RWPE2 (cell line): ENCODE results near the gene USP6NL.

Source experiments
- ATAC-seq: fragments of 200-7000 bp; cut with Tn5 transposase; 3 replicates; pipeline ENCODE4 v1.9.1; 2021; ENCODE audit warnings: low read depth
- DNase-seq: peaks from one replicate; pipeline ENCODE4 v3.0.0-alpha.2; 2020; ENCODE audit warnings: low spot score
- H3K27ac ChIP-seq: fragments of 450-650 bp; 2 replicates; pipeline ENCODE4 v1.5.1; 2017; ENCODE audit warnings: mild to moderate bottlenecking; ENCODE audit not compliant: poor library complexity, severe bottlenecking
- H3K27me3 ChIP-seq: fragments of 250-450 bp; sonication (Bioruptor Pico); 2 replicates; pipeline ENCODE4 v1.5.1; 2021; ENCODE audit warnings: mild to moderate bottlenecking, moderate library complexity; ENCODE audit not compliant: insufficient read depth, poor library complexity, severe bottlenecking
- H3K36me3 ChIP-seq: fragments of 250-450 bp; sonication (Bioruptor Pico); 2 replicates; pipeline ENCODE4 v1.5.1; 2020; ENCODE audit warnings: low read depth, mild to moderate bottlenecking, moderate library complexity
- H3K4me1 ChIP-seq: fragments of 250-450 bp; sonication (Bioruptor Pico); 2 replicates; pipeline ENCODE4 v1.5.1; 2021; ENCODE audit warnings: mild to moderate bottlenecking, moderate library complexity; ENCODE audit not compliant: insufficient read depth, poor library complexity, severe bottlenecking
- H3K4me3 ChIP-seq: fragments of 250-450 bp; sonication (Bioruptor Pico); 2 replicates; pipeline ENCODE4 v1.5.1; 2021; ENCODE audit warnings: mild to moderate bottlenecking, moderate library complexity; ENCODE audit not compliant: severe bottlenecking
- H3K9me3 ChIP-seq: fragments of 250-450 bp; sonication (Bioruptor Pico); 2 replicates; pipeline ENCODE4 v1.5.1; 2021; ENCODE audit warnings: mild to moderate bottlenecking, moderate library complexity; ENCODE audit not compliant: severe bottlenecking
- TF ChIP-seq, protein P1 (sequence below): fragments of 450-650 bp; IDR thresholded peaks from one replicate; pipeline ENCODE4 v1.5.1; 2017; ENCODE audit warnings: mild to moderate bottlenecking, moderate library complexity; ENCODE audit not compliant: poor library complexity, severe bottlenecking

USP6NL gene

DNA sequence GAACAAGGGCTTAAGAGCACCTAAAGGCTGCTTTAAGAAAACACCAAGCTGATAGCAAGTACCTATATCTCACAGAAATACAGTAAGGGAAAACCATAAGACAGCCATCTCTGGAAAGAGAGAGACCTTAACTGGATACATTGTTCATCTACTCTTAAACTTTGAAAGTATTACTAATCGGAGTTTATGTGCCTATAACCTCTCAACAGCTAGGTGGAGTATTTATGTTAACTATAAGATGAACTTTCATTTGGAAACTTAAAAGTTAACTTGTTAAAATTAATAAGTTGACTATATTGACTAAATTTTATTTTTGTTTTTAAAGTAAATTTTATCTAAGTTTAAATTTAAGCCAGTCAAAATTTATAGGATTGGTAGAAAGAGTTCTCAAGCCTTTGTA lies 90.6 kb downstream of the USP6NL start:
- Histone ChIP-seq H3K9me3 (no peaks in the 10 kb centered on the region), H3K4me3 (no peak overlapping the region), H3K4me1 (no peaks in the 10 kb centered on the region), H3K27me3 (no peaks in the 10 kb centered on the region), H3K27ac (no peak overlapping the region), H3K36me3 (peaks cover 10% of the 10 kb centered on the region)
- DNase-seq = no peak
- TF ChIP-seq, protein P1, sequence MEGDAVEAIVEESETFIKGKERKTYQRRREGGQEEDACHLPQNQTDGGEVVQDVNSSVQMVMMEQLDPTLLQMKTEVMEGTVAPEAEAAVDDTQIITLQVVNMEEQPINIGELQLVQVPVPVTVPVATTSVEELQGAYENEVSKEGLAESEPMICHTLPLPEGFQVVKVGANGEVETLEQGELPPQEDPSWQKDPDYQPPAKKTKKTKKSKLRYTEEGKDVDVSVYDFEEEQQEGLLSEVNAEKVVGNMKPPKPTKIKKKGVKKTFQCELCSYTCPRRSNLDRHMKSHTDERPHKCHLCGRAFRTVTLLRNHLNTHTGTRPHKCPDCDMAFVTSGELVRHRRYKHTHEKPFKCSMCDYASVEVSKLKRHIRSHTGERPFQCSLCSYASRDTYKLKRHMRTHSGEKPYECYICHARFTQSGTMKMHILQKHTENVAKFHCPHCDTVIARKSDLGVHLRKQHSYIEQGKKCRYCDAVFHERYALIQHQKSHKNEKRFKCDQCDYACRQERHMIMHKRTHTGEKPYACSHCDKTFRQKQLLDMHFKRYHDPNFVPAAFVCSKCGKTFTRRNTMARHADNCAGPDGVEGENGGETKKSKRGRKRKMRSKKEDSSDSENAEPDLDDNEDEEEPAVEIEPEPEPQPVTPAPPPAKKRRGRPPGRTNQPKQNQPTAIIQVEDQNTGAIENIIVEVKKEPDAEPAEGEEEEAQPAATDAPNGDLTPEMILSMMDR = peak; percentile 24
- no peak for ATAC-seq

DNA sequence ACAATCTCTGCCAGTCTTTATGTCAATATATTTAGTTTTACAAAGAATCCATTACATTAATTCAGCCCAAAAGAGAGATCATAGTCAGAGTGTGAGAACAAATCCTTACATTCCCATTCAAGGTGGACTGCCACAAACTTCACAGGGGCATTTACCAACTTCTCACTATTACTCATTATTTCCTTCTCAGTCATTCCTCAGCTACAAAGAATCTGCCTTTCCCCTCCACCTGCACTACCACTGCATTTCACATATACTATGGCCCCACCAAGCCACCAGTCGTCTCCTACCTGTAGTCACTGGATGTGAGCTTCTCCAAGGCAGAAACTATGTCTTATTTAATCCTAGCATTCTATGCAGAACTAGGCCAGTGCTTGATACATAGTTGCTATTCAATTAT lies 94.3 kb downstream of the USP6NL start:
- Histone ChIP-seq H3K36me3 (peaks cover 4% of the 10 kb centered on the region; the same call in 1 of the 2 replicates), H3K27me3 (no peaks in the 10 kb centered on the region), H3K4me1 (no peaks in the 10 kb centered on the region), H3K4me3 (no peak overlapping the region), H3K27ac (no peak overlapping the region), H3K9me3 (no peaks in the 10 kb centered on the region)
- no peak for DNase-seq
- TF ChIP-seq, protein P1 = no peak
- ATAC-seq = peak; percentile 35; the same call in 1 of the 3 replicates

DNA sequence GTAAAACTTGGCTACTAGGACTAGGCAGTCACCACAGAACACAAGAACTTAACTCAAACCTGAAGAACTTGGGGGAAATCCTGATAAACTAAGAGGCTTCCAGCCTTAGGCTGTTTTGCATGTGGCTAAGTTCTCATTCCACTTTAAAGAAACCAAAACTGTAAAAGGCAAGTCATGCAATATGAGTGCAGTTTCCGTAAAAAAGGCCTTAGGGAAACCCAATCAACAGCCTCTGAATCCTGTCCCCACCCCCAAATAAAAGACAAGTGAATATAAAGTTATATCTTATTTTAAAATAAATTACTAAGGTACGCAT lies 95.1 kb downstream of the USP6NL start:
- Histone ChIP-seq H3K27me3 (no peaks in the 10 kb centered on the region), H3K27ac (no peak overlapping the region), H3K9me3 (no peaks in the 10 kb centered on the region), H3K36me3 (no peaks in the 10 kb centered on the region), H3K4me3 (no peak overlapping the region), H3K4me1 (no peaks in the 10 kb centered on the region)
- no peak for ATAC-seq
- TF ChIP-seq, protein P1 = no peak
- no peak for DNase-seq

DNA sequence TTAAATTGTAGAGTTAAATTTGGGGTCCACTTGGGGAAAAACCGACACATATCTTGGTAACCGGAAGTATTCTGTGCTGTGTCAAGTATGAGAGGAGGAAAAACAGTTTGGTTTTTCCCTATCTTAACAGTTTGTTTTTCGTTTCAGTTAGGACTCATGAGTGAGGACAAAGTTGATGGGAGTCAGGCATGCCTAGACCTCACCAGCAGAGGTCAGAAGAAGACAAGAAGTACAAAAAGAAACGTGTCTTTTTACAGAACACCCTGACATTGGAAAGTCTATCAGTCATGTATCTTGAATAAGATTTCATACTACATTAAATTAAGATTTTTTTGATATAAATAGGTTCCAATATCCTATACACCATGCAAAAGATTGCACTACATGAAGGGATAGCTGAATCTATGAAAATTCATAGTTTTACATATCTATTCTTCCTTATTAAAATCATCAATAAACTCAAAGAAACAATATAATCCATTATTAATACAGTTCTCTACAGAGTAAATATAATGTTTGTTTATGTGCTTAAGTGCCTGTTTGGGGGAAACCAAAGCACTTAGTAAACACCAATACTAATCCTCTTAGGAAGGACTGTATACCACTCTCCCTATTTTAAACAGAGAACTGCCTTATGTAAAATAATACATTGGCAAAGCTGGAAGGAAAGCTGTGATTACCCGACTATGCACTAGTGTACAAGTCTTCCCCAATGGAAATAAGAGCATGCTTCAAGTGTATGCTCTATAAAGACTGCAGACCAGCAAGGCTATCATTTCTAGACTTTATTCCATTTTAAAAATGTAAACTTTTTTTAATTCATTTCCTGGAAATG lies 95.6 kb downstream of the USP6NL start:
- no peaks in the 10 kb centered on the region for H3K9me3 ChIP-seq
- no peaks in the 10 kb centered on the region for H3K27me3 ChIP-seq
- no peaks in the 10 kb centered on the region for H3K36me3 ChIP-seq
- DNase-seq = no peak
- TF ChIP-seq, protein P1 = peak; percentile 86
- H3K27ac ChIP-seq = no peak overlapping the region
- peak; percentile 76 for ATAC-seq
- no peak overlapping the region for H3K4me3 ChIP-seq
- H3K4me1 ChIP-seq = no peaks in the 10 kb centered on the region

- ATAC-seq (no peak), DNase-seq (no peak)
- TF ChIP-seq, protein P1 = no peak
- no peaks in the 10 kb centered on the region for H3K9me3 ChIP-seq
- H3K4me3 ChIP-seq = no peak overlapping the region
- H3K4me1 ChIP-seq = no peaks in the 10 kb centered on the region
- H3K36me3 ChIP-seq = no peaks in the 10 kb centered on the region
- H3K27me3 ChIP-seq = no peaks in the 10 kb centered on the region
- no peak overlapping the region for H3K27ac ChIP-seq
Measured at GRCh38 chr10:11513727-11514126, 97.7 kb downstream of the USP6NL start.
